Right kidney (tissue), 9 donors: ENCODE data around the gene CLEC1A.

Experiments used
- DNase-seq: peaks from one replicate; pipeline ENCODE4 v3.0.0-alpha.2; 2016
- long read RNA-seq, 8 donors: transcript quantifications; one replicate each; lab custom pipeline, GENCODE V29; 2026

The CLEC1A gene, protein sequence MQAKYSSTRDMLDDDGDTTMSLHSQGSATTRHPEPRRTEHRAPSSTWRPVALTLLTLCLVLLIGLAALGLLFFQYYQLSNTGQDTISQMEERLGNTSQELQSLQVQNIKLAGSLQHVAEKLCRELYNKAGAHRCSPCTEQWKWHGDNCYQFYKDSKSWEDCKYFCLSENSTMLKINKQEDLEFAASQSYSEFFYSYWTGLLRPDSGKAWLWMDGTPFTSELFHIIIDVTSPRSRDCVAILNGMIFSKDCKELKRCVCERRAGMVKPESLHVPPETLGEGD
- long read RNA-seq, donor 1, partial matches to known transcripts: 0 of 1 reads
- long read RNA-seq, donor 1, other reads (novel, unspliced or antisense): 0 of 1 reads
- long read RNA-seq, donor 2: 0 reads
- long read RNA-seq, donor 3: 0 reads
- long read RNA-seq, donor 4, partial matches to known transcripts: 0 of 1 reads
- long read RNA-seq, donor 4, other reads (novel, unspliced or antisense): 0 of 1 reads
- long read RNA-seq, donor 5, partial matches to known transcripts: 0 of 1 reads
- long read RNA-seq, donor 5, other reads (novel, unspliced or antisense): 0 of 1 reads
- long read RNA-seq, donor 6: 0 reads
- long read RNA-seq, donor 7, partial matches to known transcripts: 0 of 1 reads
- long read RNA-seq, donor 7, other reads (novel, unspliced or antisense): 0 of 1 reads
- long read RNA-seq, donor 8: 0 reads

GRCh38 chr12:10098791-10099190 is at the start of gene CLEC1A:
Gene CLEC1A, minus strand, starts transcription at chr12:10098985. Its CDS starts 63 bp downstream, at chr12:10098922.
- DNase-seq: peak; percentile 5

GRCh38 chr12:10147714-10148403 is 49.1 kb upstream of the CLEC1A start:
- no peak for DNase-seq

- DNase-seq: no peak
Observed at GRCh38 chr12:10142976-10143589, 44.3 kb upstream of the CLEC1A start.

- peak; percentile 14 for DNase-seq
Observed at GRCh38 chr12:10140001-10140400, 41.2 kb upstream of the CLEC1A start.

DNA sequence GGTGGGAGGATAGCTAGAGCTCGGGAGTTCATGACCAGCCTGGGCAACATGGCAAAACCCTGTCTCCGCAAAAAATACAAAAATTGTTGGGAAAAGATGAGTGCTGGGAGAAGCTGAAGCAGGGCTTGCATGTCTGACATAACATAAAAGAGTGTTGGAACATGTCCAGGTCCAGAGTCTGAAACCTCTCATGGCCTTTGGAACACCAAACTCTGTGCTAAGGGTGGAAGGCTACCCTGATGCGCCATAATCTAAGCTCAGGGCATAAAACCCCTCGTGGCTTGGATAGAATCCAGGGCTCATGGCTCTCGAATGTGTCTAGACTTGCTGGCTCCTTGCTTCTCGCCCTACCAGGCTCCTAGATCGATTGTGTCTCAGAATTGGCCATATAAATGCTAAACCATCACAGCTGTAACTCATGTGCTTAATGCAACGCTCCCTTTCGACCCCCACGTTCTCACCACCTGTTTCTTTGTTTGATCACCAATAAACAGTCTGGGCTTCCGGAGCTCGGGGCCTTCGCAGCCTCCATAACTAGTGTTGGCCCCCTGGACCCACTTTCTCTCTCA is 37.9 kb upstream of the CLEC1A start:
- no peak for DNase-seq

GRCh38 chr12:10135126-10135525 is 36.3 kb upstream of the CLEC1A start:
- no peak for DNase-seq

GRCh38 chr12:10132850-10133370 is 34.1 kb upstream of the CLEC1A start:
- DNase-seq: no peak

DNA sequence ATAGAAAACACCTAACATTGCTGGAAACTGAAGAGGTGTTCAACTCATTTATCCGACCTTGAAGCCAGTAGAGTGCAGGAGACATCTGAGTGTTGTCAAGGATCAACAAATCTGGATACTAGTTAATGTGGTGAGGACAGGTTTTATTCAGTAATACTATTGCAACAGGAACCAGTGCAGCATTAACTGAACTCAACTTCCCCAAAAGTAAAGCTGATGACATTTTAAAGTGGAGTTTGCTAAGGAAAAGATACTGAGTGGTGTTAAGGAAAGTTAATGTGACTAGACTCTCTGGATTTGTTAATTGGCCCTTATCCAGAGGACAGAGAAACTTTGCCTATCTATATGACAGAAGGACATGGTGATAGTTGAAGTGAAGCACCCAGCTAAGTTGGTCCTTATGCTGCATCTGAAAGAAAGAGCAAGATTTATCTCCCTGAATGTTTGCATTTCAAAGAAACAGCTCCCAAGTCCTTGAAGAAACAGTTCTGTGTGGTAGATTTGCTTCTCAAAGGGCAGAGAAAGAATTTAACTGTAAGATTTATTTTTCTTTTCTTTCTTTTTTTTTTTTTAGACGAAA is 32.4 kb upstream of the CLEC1A start:
- no peak for DNase-seq

GRCh38 chr12:10130042-10130441 is 31.3 kb upstream of the CLEC1A start, which contains the start of gene CLEC7A:
Gene CLEC7A, minus strand, starts transcription at chr12:10130199. Its CDS starts 117 bp downstream, at chr12:10130082.
- no peak for DNase-seq

- DNase-seq: no peak
Observed at GRCh38 chr12:10128687-10129086, 29.9 kb upstream of the CLEC1A start.

DNA sequence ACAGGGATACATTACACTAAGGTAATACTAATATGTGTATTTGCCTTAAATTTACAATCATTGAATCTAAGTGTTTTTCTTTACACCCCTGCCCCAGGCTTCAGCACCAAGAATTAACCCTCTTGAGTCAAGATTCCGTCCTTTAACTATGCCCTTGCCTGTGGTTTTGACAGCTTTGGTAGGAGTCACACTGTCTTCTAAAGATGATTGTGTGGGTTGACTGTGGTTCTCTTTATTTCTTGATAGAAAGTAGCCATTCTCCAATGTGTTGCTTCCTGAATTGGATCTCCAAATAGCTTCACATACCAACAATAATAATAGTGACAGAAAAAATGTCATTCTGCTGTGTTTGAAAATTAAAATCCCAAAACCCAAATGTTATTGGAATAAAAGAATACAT is 27.6 kb upstream of the CLEC1A start:
- DNase-seq: no peak

GRCh38 chr12:10122689-10123088 is 23.9 kb upstream of the CLEC1A start:
- DNase-seq: no peak

DNA sequence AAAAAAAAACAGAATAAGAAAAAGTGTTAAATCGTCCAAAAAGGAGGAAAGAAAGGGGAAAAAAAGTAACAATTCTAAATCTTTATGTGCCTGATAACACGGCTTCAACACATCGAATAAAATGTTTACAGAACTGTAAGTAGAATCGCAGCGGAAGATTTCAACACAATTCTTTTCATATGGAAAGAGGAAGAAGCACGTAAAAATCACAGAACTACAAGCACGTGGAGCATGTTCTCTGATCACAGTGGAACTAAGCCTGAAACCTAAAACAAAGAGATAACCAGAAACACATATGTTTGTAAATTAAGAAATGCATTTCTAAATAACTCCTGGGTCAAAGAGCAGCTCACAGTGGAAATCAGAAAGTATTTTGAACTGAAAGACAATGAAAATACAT is 22.5 kb upstream of the CLEC1A start:
- no peak for DNase-seq

GRCh38 chr12:10119066-10119465 is 20.3 kb upstream of the CLEC1A start:
- DNase-seq: no peak

DNA sequence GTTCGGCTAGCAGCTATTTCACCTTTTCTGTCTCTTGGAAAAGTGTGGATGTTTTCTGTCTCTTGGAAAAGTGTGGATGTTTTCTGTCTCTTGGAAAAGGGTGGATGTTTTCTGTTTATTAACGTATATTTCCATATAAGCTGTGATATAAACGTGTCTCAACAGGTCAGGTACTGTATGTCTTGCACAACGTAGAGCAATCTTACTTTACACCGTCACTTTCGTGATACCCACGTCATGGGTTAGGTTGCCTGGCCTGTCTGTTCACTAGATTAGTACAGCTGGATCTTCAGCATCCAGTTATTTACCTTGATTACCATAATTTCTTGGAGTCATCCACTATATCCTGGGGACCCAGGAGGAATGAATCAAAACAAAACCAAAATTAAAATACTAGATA is 17.1 kb upstream of the CLEC1A start:
- DNase-seq: no peak

- no peak for DNase-seq
Observed at GRCh38 chr12:10115311-10115710, 16.5 kb upstream of the CLEC1A start.

- DNase-seq: no peak
Observed at GRCh38 chr12:10113920-10114319, 15.1 kb upstream of the CLEC1A start.

GRCh38 chr12:10113075-10113474 is 14.3 kb upstream of the CLEC1A start:
- no peak for DNase-seq

DNA sequence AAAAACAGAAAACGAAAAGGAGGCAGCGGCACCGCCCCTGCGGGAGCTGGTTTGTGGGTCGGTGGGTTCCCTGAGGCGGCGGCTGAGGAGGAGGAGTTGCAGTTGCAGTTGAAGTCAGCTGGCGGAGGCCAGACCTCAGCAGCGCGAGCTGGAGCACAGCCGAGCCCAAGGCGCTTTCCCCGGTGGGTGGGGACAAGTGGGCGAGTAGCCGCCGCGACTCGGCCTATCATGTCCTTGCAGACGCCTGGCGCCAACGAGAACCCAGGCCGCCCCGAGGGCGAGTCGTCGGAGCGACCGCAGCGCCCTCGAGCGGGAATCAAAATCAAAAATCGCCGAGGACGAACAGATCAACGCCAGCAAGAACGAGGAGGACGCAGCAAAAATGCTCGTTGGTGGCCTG is 12.7 kb upstream of the CLEC1A start:
- no peak for DNase-seq

- no peak for DNase-seq
Observed at GRCh38 chr12:10110256-10110844, 11.6 kb upstream of the CLEC1A start.

DNA sequence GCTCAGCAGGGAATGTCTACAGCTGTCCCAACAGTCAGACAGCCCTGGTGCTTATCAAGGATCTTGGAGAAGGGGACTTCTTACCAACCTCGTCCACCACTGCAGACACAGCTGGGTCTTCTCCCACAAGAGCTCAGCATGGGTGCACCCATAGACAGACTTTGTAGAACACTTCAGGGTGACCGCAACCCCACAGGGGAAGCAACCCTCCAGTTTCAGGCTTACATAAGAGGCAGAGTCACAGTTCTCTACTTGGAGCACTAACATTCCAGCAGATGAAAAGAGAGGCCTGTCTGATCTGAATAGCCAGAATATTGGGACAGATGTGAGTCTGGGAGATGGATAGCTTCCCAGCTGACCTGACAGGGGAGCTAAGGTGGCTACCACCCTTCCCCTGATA is 3.5 kb upstream of the CLEC1A start:
- DNase-seq: no peak
